Activated T-cell treated with anti-CD3 and anti-CD28 coated beads for 24 hours (primary cell): Measurements from ENCODE around the gene EML4.
"Not testable (repeated sequence)": the region's sequence is repeated elsewhere in the genome, so short reads cannot be mapped to it uniquely, and the experiment has no call there.

Experiments used
- DNase-seq: peaks from one replicate; pipeline ENCODE4 v3.0.0-alpha.2; 2020; ENCODE audit warnings: low read depth

Gene EML4

DNA sequence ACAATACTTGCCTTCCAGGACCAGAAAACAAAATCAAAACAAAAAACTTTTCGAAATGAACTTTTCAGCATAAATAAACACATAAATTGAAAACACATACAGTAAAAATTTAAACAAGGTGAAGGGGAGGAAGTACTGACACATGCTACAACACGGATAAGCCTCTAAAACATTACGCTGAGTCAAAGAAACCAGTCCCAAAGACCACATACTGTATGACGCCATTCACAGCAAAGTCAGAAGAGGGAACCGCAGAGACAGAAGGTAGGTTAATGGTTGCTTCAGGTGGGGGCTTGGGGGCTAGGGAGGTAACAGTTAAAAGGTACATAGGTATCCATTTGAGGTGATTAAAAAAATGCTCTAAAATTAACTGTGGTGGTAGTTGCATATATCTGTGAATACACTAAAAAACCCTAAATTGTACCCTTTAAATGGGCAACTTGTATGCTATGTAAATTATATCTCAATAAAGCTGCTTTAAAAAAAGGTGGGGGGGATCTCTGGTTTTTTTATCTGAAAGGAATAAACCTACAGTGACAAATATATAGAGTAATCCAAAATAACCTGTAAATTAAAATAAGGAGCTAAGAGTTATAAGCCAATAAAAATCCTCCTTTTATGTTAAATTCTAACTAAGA is 184.8 kb downstream of the EML4 start:
- DNase-seq, result no peak

DNA sequence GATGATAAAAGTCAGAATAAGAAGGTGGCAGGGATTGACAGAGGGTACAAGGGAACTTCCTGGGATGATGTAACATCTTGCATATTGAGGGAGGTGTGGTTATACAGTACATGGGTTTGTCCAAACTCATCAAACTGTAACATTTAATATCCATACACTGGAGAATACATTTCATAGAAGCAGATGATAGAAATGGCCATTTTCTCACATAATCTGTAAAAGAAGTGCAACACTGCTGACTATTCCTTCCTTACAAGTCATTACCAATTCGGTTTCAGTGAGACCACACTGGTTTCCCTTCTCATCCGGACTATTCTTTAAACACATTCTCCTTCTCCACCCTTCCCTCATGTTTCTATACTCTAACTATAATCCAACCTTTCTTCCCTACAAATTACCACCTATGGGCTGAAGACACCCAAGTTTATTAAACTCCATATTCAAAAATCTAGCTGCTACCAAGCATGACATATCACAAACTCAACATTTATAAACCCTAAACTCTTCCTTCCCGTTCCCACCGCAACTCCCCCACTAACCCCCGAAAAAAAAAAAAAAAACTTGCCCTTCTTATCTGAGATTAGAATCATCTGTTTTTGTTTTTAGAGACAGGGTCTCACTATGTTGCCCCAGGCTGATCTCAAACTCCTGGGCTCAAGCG is 190.3 kb downstream of the EML4 start:
- DNase-seq, result no peak

DNA sequence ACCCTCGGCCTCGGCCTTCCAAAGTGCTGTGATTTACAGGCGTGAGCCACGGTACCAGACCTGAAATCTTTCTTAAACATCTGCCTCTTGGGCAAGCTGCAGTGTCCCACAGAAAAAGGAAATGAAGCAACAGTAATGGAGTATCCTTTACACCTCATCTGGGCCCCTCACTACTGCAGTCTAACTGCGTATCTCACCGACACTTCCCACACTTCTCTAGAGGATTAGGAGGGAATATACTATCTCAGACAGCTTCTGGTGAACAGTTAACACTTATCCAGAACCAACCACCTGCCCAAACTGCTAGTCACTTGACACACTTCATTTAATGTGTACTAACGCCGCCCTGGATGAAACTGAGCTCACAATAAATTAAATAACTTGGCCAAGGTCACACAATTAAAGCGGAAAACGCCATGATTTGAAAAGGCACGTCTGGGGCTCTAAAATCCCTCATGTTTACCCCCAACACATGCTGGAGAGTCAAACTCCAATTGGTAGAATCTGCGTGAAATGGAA is 190.9 kb downstream of the EML4 start:
- no peak for DNase-seq

DNA sequence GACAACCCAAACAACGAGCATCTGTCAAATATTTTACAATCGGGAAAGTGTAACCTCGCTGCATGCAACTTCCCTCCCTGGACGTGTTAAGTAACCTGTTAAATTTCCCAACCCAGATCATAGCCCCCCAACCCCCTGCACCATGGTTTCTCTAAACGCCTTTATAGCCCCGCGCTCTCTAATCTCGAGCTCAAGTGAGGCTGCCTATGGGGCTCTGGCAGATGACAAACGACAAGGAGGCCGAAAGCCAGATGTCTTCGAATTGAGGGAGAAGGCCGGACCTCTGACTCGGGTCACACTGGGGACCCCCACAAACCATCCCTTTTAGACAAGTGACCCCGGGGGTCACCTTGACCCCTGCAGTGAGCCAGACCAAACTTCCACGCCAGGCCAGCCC is 191.3 kb downstream of the EML4 start:
- no peak for DNase-seq

DNA sequence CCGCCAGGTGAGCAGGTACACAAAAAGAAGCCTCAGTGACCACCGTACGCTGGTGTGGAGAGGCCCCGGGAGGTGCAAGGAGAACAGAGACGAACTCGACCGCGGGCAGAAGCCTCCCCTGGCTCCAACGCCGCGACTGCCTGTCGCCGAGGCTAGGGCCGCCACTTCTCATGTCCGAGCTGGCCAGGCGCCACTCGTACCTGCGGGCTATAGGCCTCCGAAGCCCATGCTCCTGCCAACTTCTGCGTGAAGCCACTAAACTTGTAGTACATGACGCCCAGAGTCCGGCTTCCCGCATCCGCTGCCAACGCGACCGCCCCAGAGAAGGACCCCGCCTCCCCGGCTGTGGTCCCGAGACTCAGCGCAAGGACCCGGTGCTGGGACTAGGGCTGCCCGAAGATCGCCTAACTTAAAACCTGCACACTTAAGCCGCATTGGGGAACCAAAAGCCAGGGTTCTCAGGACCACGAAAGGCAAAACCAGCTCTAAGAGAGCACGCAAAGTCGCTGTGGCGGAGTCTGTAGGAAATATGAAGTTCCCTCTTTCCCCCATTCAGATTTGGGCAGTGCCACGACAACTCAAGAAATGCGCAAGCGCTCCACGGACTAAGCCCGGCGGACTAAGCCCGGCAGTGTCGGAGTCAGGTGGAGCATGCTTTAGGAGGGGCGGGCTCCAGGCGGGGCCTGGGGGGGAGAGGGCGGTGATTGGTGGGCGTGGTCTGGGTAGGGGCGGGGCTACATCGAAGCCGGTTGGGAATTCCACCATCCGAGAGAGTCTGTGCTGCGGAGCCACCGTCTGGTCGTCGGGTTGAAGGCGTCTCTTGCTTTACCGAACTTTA is 192.0 kb downstream of the EML4 start, which contains the start of gene COX7A2L:
Gene COX7A2L (minus strand): TSS at position 328 of the 838 bp plus-strand sequence. CDS start 56 bp downstream, at position 272.
- peak; percentile 96 for DNase-seq

DNA sequence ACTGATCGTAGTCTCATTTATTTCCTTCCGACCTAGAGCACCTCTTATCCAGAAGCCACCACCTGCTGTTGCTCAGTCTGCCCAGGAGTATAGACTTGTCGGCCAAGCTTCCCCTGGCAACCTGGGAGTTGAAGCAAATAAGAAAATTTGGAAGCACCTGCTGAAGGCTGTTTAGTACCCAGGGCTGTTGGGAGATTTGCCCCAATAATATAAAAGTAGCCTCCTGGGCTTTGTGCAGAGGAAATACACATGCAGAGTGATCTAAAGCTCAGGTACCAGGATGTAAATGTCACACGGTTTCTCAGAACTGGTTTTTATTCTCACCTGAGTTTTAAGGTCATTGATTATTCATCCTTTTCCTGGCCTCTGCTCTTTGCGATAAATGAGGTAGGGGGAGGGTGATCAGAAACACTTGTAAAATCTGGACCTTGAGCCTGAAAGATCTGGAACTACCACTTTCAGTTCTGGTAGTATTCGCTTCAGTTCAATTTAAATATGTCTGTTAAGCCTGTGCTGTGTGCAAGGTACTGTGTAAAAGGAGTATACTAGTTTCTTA is 192.7 kb downstream of the EML4 start:
- DNase-seq, result no peak

DNA sequence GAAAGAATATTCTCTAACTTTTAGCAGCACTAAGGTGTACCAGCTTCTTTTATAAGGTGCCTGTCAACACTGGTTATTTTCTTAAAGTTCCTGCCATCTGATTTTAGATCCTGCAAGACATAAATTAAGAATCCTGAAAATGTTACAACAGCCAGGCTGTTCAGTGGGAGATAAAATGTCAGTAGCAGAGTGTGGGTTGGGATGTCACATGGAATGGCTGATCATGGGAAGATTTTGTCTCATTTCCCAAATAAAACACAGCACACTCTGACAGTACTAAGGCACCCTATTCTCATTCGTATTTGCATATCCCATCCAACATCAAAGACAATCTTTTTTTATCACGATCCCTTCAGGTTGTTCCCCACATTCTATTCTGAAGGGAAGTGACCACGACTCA is 194.3 kb downstream of the EML4 start:
- DNase-seq, result no peak

DNA sequence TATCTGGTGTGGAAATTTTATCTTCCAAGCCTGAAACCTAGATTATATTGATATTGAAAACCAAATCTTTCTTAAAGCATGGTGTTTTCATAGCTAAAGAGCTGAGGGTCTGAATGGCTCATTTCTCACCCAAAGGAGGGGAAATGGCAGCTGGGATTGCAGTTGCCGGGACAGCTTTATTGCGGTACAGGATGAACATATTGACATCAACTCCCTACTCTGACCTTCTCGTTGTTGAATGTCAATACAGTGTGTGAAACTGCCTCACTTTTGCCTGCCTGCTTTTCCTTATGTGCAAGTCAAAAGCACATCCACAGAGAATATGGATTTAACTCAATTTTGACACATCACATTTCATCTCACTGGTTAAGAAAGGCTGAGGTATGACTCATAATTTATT is 195.5 kb downstream of the EML4 start:
- DNase-seq, result no peak

DNA sequence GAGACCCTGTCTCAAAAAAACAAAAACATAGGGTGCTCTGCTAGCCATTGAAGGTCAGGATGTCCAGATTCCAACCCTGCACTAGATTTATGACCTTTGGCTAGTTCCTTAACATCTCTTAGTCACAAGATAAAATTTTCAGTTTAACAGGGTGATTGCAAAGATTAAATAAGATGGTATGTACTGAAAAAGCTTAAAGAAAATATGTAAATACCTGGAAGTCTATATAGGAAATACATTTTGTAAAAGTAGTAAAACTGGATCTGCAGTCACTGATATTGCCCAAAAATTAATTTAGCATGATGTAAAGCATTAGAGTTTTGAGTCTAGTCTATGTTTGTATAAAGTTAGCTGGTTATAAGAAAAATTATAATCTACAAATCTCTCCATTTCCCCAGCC is 197.3 kb downstream of the EML4 start:
- DNase-seq, result no peak

DNA sequence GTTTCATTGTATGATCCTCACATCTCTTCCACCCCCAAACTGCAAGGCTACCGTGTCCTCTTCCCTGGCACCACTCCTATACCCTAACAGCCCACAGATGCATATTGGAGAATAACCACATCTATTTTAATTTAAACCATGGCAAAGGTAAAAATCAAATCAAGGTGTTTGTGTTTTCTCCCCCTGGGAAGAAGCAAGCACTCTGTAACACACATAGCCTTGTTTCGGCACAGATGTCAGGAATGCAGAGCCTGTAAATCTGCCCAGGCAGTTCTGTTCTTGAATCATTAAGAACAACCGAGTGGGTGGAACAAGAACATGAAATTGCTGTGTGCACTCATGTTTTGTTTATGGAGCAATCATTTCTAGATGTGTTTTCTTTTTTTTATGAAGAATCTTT is 198.7 kb downstream of the EML4 start:
- DNase-seq, result no peak

DNA sequence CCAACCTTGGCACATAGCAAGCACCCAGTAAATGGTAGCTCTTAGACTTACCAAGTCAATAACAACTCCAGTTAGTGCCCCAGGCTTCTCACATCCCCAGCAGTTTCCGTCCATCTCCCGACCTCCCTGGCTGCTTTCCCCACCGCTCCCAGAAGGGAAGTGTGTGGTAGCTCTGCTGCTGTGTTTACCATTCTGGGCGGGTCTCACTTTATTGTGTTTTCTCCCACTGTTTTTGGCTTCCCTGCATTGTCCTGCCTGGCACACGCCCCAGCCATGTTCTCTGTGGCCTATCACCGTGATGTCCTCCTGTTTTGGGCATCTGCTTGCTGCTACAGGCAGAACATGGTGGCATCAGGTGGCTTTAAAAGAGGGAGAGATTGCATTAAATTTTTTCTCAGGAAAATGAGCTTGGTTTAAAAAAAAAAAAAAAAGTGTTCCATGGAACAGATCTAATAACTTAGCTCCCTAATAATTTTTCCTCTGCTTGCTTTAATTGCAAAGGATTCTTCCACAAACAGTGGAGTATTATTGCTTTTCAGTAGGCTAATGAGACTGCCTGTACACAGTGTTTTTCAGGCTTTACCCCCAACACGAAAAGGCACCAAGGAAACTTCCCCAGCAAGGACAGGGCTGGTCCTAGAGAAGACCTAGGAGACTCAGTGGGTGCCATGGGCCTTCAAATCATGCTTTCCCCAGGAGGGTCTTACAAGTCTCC is 199.8 kb downstream of the EML4 start:
- DNase-seq, result no peak

DNA sequence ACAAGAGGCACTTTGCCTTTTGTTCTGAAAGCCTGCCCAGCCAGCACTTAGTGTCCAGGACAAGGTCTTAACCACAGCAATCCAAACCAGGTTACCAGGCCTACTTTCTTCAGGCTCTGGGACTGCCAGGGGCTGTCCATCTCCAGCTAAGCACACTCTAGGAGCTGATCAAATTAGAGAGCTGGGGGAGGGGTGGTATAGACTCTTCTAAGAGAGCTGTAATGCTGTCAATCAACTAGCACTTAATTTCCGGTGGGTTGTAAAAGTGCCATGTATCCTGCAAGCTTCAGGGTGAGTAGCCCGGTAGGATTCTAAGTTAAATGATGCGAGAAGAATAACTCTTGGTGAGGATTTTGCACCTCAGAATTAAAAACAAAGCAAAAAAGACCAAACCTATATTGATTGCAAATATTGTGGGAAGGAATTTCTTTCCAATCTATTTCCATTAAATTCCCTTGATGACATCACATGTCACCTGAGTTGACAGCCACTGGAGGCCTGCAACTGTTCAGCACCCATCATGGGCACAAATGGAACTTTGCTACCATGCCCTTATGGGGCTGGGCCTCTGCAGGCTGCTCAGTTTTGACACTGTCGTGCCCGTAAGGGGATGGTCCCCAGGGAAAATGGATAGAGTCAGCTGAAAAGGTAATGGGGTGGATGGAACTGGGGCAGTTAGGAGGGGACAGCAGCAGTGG is 200.5 kb downstream of the EML4 start:
- DNase-seq, result no peak

DNA sequence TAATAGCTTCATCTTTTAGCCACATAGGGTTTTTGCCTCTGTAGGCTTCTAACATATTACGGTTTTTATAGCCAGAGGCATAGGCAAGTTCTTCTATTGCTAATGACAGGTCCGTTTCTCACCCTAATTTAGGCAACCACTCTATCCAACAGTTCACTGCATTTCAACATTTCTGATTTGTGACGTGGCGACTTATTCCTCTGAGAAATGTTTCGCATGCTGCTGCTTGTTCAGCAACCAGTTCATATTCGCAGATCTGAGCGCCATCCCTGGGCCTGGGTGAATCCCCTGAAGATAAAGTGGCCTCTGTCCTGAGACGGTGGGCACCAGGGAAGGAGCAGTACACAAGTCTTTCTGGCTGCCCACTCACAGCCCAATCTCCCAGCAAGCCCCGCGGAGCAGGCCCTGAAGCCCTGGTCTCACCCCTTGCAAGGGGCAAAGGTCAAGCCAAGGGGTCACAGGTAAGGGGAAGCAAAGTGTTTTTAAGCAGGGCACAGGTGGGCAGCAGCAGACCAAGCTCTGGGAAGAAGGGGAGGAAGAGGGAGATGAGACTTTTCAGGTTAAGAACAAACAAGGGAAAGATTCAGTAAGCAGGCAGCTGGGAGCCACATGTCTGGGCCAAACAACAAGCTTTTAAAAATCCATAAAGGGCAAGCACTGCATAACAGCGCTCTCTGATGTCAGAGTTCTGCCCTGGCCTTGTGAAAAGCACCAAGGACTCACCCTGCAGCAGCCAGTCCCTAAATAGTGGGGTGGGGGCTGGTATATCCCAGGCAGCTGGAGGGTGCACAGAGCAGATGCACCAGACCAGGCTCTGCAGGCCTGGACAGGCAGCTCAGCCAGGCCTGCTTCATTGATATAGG is 202.7 kb downstream of the EML4 start:
- DNase-seq, result no peak

DNA sequence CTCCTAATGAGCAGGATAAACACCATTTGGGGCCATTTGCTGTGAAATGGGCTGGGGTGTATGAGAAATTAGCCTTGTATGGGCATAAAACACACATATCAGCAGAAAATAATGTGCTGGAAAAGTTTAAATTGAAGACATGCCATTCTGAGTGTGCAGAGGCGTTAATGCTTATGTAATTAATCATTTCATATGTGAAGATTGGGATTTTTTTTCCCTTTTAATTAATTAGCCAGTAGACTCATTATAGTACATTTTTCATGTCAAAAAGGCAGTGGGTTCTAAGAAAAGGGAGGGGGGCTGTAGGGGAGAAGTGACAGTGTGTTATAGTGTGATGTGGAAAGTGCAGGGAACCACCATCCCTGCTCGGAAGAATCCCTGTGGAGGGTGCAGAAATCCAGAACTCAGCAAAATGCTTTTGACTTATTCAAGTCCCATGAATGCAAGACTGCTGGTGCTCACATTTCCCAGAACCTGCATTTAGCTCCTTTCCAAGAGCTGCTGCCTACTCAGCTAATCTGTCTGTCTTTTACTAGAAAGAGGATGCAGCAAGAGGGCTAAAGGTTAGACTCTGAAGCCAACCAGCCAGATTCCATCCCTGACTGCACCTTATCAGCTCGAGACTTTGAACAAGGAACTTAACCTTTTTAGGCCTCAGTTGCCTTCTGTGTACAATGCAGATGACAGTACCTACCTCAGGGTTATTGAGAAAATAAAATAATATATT is 203.5 kb downstream of the EML4 start:
- no peak for DNase-seq

DNA sequence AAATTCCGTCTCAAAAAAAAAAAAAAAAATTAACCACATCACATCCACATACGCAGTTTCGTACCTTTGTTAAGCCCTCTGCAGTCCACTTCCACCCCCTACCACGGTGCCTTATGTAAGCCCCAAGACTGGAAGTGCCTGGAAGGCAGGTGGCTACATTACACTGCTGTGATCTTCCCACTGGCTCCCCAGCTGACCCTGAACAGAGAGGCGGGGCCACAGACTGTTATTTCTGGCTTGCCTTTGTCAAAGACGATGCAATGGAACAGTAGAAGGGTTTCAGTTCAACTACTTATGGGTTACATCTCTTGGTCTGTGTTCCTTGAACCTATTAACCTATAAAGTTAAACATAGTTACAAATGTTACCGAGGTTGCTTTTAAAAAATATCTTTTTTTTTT is 207.6 kb downstream of the EML4 start:
- DNase-seq, result no peak

DNA sequence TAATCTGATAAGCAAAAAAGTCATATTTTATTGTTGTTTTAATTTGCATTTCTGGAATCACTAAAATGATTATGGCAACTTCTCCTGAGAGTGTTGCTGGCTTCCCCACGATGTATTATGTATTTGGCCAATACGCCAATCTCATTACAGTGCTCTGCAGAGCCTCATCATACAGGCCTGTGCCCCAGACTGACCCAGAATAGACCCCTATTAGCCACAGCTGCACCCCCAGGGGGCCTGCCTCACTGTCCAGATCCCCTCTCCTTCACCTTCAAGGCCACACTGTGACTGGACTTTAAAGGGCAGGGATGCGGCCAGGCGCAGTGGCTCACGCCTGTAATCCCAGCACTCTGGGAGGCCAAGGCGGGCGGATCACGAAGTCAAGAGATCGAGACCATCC is 209.3 kb downstream of the EML4 start:
- DNase-seq, result no peak

DNA sequence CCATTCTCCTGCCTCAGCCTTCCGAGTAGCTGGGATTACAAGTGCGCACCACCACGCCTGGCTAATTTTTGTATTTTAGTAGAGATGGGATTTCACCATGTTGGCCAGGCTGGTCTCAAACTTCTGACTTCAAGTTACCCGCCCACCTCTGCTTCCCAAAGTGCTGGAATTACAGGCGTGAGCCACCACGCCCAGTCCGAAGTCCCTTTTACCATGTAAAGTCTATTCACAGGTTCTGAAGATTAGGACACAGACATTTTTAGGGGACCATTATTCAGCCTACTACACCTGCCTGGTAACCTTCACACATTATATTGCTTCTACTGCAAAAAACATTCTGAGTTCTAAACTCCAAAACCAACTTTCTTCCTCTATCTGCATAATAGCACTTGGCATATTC is 210.9 kb downstream of the EML4 start:
- DNase-seq, result not testable (repeated sequence)

DNA sequence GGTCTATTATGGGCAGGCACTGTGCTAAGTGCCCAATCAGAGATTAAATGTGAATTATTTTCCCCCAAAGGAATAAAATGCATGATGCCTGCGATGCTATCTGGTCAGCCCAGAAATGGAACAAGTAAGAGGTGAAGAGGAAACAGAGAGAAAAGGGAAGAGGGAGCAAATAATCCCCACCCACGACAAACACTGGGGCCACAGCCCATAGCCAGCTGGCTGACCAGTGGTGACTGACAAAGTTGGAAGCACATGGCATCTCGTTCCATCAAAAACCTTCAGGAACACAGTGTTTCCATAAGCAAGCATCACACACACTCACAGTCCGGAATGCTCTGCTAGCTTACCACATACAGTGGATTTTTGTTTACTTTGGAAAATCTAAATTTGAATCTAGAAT is 213.0 kb downstream of the EML4 start:
- DNase-seq, result no peak
